Mesothelial cell of epicardium (in vitro differentiated cells): Measurements from ENCODE around the gene B3GALT2. TPM values are rescaled to one million over a fixed set of nuclear protein-coding genes. Genes with fewer than 3 reads are reported as not detected.
"Not testable (repeated sequence)": the region's sequence is repeated elsewhere in the genome, so short reads cannot be mapped to it uniquely, and the experiment has no call there.

Experiments used
- DNase-seq, 2 experiments: peaks; one replicate each; pipeline ENCODE4 v3.0.0; 2021; ENCODE audit warnings: low spot score in 2 of 2; ENCODE audit not compliant: unreplicated experiment in 2 of 2
- H3K27ac Mint-ChIP-seq: 2 replicates; pipeline ENCODE4 v1.8.0; 2021; ENCODE audit warnings: mixed read lengths
- H3K27me3 Mint-ChIP-seq: 2 replicates; pipeline ENCODE4 v1.8.0; 2021; ENCODE audit warnings: low read depth, mixed read lengths
- H3K36me3 Mint-ChIP-seq: 2 replicates; pipeline ENCODE4 v1.8.0; 2021; ENCODE audit warnings: mixed read lengths
- H3K4me1 Mint-ChIP-seq: 2 replicates; pipeline ENCODE4 v1.8.0; 2021; ENCODE audit warnings: mixed read lengths
- H3K4me3 Mint-ChIP-seq: 2 replicates; pipeline ENCODE4 v1.8.0; 2021; ENCODE audit warnings: mild to moderate bottlenecking, moderate library complexity, mixed read lengths
- H3K9me3 Mint-ChIP-seq: 2 replicates; pipeline ENCODE4 v1.8.0; 2021; ENCODE audit warnings: mixed read lengths
- total RNA-seq: library from RNA; stranded (reverse); gene quantifications from 3 replicates; pipeline ENCODE4 v1.2.1, GENCODE V29; 2021
- TF ChIP-seq, protein P1 (sequence below): fragments of 200-600 bp; sonication (generic); IDR thresholded peaks from one replicate; pipeline ENCODE4 v1.5.0; 2021; ENCODE audit warnings: antibody characterized with exemption; ENCODE audit not compliant: unreplicated experiment

B3GALT2 gene
- total RNA-seq, 1 donor from 2014 or later: 5.8 TPM

DNA sequence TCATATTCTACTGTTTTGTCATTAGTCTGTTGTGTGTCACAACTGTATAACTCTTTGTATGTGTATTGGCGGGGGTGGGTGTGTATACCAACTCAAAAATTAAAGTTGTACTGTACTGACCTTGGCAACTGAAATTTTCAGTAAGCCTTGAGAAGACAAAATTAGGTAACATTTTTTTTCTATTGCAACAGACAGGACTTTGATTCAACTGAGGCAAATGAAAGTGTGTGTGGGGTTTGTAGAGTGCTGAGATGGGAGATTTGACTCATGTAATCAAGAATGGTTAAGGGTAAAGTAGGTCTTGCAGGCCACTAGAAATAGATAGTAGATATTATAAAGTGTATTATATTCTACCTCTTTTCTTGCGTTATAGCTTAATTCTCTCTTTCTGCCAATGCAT is 14.6 kb upstream of the B3GALT2 start:
- Mint-ChIP-seq H3K9me3 (peaks cover 21% of the 10 kb centered on the region), H3K4me3 (no peak overlapping the region), H3K27ac (no peak overlapping the region), H3K4me1 (peaks cover 2% of the 10 kb centered on the region), H3K27me3 (no peaks in the 10 kb centered on the region), H3K36me3 (peaks cover 34% of the 10 kb centered on the region)
- no peak for DNase-seq
- TF ChIP-seq, protein P1, sequence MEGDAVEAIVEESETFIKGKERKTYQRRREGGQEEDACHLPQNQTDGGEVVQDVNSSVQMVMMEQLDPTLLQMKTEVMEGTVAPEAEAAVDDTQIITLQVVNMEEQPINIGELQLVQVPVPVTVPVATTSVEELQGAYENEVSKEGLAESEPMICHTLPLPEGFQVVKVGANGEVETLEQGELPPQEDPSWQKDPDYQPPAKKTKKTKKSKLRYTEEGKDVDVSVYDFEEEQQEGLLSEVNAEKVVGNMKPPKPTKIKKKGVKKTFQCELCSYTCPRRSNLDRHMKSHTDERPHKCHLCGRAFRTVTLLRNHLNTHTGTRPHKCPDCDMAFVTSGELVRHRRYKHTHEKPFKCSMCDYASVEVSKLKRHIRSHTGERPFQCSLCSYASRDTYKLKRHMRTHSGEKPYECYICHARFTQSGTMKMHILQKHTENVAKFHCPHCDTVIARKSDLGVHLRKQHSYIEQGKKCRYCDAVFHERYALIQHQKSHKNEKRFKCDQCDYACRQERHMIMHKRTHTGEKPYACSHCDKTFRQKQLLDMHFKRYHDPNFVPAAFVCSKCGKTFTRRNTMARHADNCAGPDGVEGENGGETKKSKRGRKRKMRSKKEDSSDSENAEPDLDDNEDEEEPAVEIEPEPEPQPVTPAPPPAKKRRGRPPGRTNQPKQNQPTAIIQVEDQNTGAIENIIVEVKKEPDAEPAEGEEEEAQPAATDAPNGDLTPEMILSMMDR: no peak

DNA sequence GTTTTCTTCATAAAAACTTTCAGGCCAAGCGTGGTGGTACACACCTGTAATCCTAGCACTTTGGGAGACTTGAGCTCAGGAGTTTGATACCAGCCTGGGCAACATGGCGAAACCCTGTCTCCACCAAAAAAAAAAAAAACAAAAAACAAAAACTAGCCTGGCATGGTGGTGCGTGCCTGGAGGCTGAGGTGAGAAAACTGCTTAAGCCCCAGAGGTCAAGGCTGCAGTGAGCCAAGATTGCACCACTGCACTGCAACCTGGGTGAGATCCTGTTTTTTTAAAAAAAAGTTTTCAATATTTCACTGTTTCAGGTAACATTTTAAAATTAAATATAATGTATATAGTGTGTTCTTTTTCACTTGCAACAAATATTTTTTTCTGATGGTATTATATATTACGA is 13.5 kb upstream of the B3GALT2 start:
- TF ChIP-seq, protein P1: no peak
- H3K4me1 Mint-ChIP-seq: peaks cover 2% of the 10 kb centered on the region
- DNase-seq: no peak
- no peaks in the 10 kb centered on the region for H3K27me3 Mint-ChIP-seq
- peaks cover 21% of the 10 kb centered on the region for H3K9me3 Mint-ChIP-seq
- H3K36me3 Mint-ChIP-seq: peaks cover 35% of the 10 kb centered on the region
- H3K4me3 Mint-ChIP-seq: no peak overlapping the region
- no peak overlapping the region for H3K27ac Mint-ChIP-seq

- DNase-seq: no peak
- TF ChIP-seq, protein P1: no peak
- Mint-ChIP-seq H3K27me3 (no peaks in the 10 kb centered on the region), H3K9me3 (peaks cover 32% of the 10 kb centered on the region), H3K4me1 (peaks cover 26% of the 10 kb centered on the region), H3K4me3 (no peak overlapping the region), H3K27ac (no peak overlapping the region), H3K36me3 (peaks cover 45% of the 10 kb centered on the region)
Observed at GRCh38 chr1:193192586-193192985, 6.2 kb upstream of the B3GALT2 start.

GRCh38 chr1:193190096-193190744 is 3.8 kb upstream of the B3GALT2 start:
- H3K4me1 Mint-ChIP-seq: peaks cover 49% of the 10 kb centered on the region
- peaks cover 17% of the 10 kb centered on the region for H3K9me3 Mint-ChIP-seq
- peaks cover 30% of the 10 kb centered on the region for H3K36me3 Mint-ChIP-seq
- no peak overlapping the region for H3K4me3 Mint-ChIP-seq
- H3K27me3 Mint-ChIP-seq: no peaks in the 10 kb centered on the region
- H3K27ac Mint-ChIP-seq: peak overlapping the region; percentile 88
- DNase-seq: no peak
- TF ChIP-seq, protein P1: no peak

- Mint-ChIP-seq H3K9me3 (peaks cover 14% of the 10 kb centered on the region), H3K36me3 (peaks cover 26% of the 10 kb centered on the region), H3K4me1 (peaks cover 55% of the 10 kb centered on the region), H3K4me3 (no peak overlapping the region), H3K27me3 (no peaks in the 10 kb centered on the region), H3K27ac (peak overlapping the region; percentile 88)
- DNase-seq: no peak
- TF ChIP-seq, protein P1: no peak
Observed at GRCh38 chr1:193189442-193190095, 3.2 kb upstream of the B3GALT2 start.

- not testable (repeated sequence) for H3K27me3 Mint-ChIP-seq, H3K4me3 Mint-ChIP-seq, DNase-seq
- peaks cover 59% of the 10 kb centered on the region for H3K4me1 Mint-ChIP-seq
- peaks cover 19% of the 10 kb centered on the region for H3K36me3 Mint-ChIP-seq
- H3K9me3 Mint-ChIP-seq: peaks cover 10% of the 10 kb centered on the region
- peak overlapping the region; percentile 88 for H3K27ac Mint-ChIP-seq
Observed at GRCh38 chr1:193188915-193189314, 2.5 kb upstream of the B3GALT2 start.
